Measurements from ENCODE around the gene FOXP4.

Gene FOXP4

GRCh38 chr6:41546866-41547798 lies 951 bp downstream of the FOXP4 start:
- H3K4me3 ChIP-seq (replicated peaks; ENCODE audit: low read depth, low read length), result peak overlapping the region; percentile 70
- no peak for TF ChIP-seq CTCF (IDR thresholded peaks at IDR 0.05; ENCODE audit: low read depth, low read length, missing control alignments)
- no peak for DNase-seq (ENCODE audit: extremely low read depth, low read depth)

GRCh38 chr6:41547799-41548097 lies 1.6 kb downstream of the FOXP4 start:
- TF ChIP-seq CTCF (IDR thresholded peaks at IDR 0.05; ENCODE audit: low read depth, low read length, missing control alignments), result no peak
- peak overlapping the region; percentile 70 for H3K4me3 ChIP-seq (replicated peaks; ENCODE audit: low read depth, low read length)
- DNase-seq (ENCODE audit: extremely low read depth, low read depth), result no peak

- no peak for TF ChIP-seq CTCF (IDR thresholded peaks at IDR 0.05; ENCODE audit: low read depth, low read length, missing control alignments)
- peak overlapping the region; percentile 70; the same call in 1 of the 2 replicates for H3K4me3 ChIP-seq (replicated peaks; ENCODE audit: low read depth, low read length)
- no peak for DNase-seq (ENCODE audit: extremely low read depth, low read depth)
Measured at GRCh38 chr6:41548098-41548840, 2.1 kb downstream of the FOXP4 start.

- DNase-seq (ENCODE audit: extremely low read depth, low read depth), result no peak
- no peak overlapping the region for H3K4me3 ChIP-seq (replicated peaks; ENCODE audit: low read depth, low read length)
- TF ChIP-seq CTCF (IDR thresholded peaks at IDR 0.05; ENCODE audit: low read depth, low read length, missing control alignments), result no peak
Measured at GRCh38 chr6:41548841-41549642, 2.9 kb downstream of the FOXP4 start.

GRCh38 chr6:41549673-41550072 lies 3.5 kb downstream of the FOXP4 start:
- DNase-seq (ENCODE audit: extremely low read depth, low read depth), result no peak
- H3K4me3 ChIP-seq (replicated peaks; ENCODE audit: low read depth, low read length), result no peak overlapping the region
- no peak for TF ChIP-seq CTCF (IDR thresholded peaks at IDR 0.05; ENCODE audit: low read depth, low read length, missing control alignments)

GRCh38 chr6:41551086-41551700 lies 5.0 kb downstream of the FOXP4 start:
- no peak for TF ChIP-seq CTCF (IDR thresholded peaks at IDR 0.05; ENCODE audit: low read depth, low read length, missing control alignments)
- no peak for DNase-seq (ENCODE audit: extremely low read depth, low read depth)
- no peak overlapping the region for H3K4me3 ChIP-seq (replicated peaks; ENCODE audit: low read depth, low read length)

Data from HFF-Myc (cell line).